T-cell (primary cell): ENCODE measurements around the gene ACOT12. TPM values are rescaled to one million over a fixed set of nuclear protein-coding genes. Genes with fewer than 3 reads are reported as not detected.
"Not testable (repeated sequence)": the region's sequence is repeated elsewhere in the genome, so short reads cannot be mapped to it uniquely, and the experiment has no call there.

ENCODE experiments used
- ATAC-seq, 4 experiments: fragments of 200-7000 bp in 3 of 4; fragments of 150-1000 bp in 1 of 4; cut with Tn5 transposase; replicated peaks in 1 of 4; 1 replicate in 3 of 4; 2 replicates in 1 of 4; pipeline ENCODE4 v1.10.0; 2021; ENCODE audit warnings: moderate library complexity in 3 of 4, mild to moderate bottlenecking in 2 of 4, moderate number of reproducible peaks in 1 of 4
- CTCF ChIA-PET, 2 donors: fragments of 300-600 bp; sonication (Branson Sonifier 250); formaldehyde crosslinking; loops; one replicate each; lab custom pipeline; 2022; ENCODE audit warnings: antibody characterized with exemption in 2 of 2; lab: Charles Lee
- POLR2A ChIA-PET, 2 donors: fragments of 300-600 bp; sonication (Branson Sonifier 250); formaldehyde crosslinking; loops; one replicate each; lab custom pipeline; 2022; ENCODE audit warnings: antibody characterized with exemption in 2 of 2; lab: Charles Lee
- DNase-seq, 35 experiments: peaks; one replicate each; pipeline versions ENCODE4 v3.0.0 to v3.0.0-alpha.2; 2013 to 2023
- H3K27ac ChIP-seq: one replicate; pipeline ENCODE4 v1.5.1; 2013; ENCODE audit warnings: low read length
- H3K27me3 ChIP-seq, 2 experiments: replicated peaks in 1 of 2; 1 replicate in 1 of 2; 2 replicates in 1 of 2; pipeline versions ENCODE4 v1.6.1 to v1.7.0; 2013; ENCODE audit warnings: low read length in 1 of 2, mixed read lengths in 1 of 2; ENCODE audit not compliant: control insufficient read depth in 2 of 2, insufficient read depth in 2 of 2; ENCODE audit errors: extremely low read depth in 1 of 2
- H3K36me3 ChIP-seq, 2 donors: 1 replicate in 1 of 2; 2 replicates in 1 of 2; pipeline versions ENCODE4 v1.6.1 to v1.7.0; 2013; ENCODE audit warnings: low read length in 1 of 2; ENCODE audit not compliant: control insufficient read depth in 2 of 2, insufficient read depth in 1 of 2; ENCODE audit errors: extremely low read depth in 1 of 2
- H3K4me1 ChIP-seq, 2 experiments: 1 replicate in 1 of 2; 2 replicates in 1 of 2; pipeline versions ENCODE4 v1.6.1 to v1.7.0; 2013; ENCODE audit warnings: low read length in 2 of 2, mixed read lengths in 1 of 2; ENCODE audit not compliant: insufficient read depth in 2 of 2, control insufficient read depth in 1 of 2; ENCODE audit errors: extremely low read depth in 1 of 2
- H3K4me3 ChIP-seq, 2 donors: 1 replicate in 1 of 2; 2 replicates in 1 of 2; pipeline versions ENCODE4 v1.5.1 to v1.7.0; 2013; ENCODE audit warnings: mild to moderate bottlenecking in 2 of 2, low read length in 1 of 2, moderate library complexity in 1 of 2; ENCODE audit not compliant: control insufficient read depth in 1 of 2; ENCODE audit errors: extremely low read depth in 1 of 2
- H3K9me3 ChIP-seq: 2 replicates; pipeline ENCODE4 v1.7.0; 2013
- H3K27ac Mint-ChIP-seq, 2 donors: one replicate each; pipeline ENCODE4 v1.8.0; 2020 to 2021; ENCODE audit warnings: mild to moderate bottlenecking in 2 of 2, mixed read lengths in 2 of 2
- H3K27me3 Mint-ChIP-seq, 2 donors: one replicate each; pipeline ENCODE4 v1.8.0; 2021 to 2022; ENCODE audit warnings: mixed read lengths in 2 of 2
- H3K36me3 Mint-ChIP-seq: one replicate; pipeline ENCODE4 v1.8.0; 2021; ENCODE audit warnings: mixed read lengths
- H3K4me1 Mint-ChIP-seq, 3 donors: one replicate each; pipeline ENCODE4 v1.8.0; 2020 to 2022; ENCODE audit warnings: mixed read lengths in 3 of 3, mild to moderate bottlenecking in 1 of 3
- H3K4me3 Mint-ChIP-seq, 3 donors: one replicate each; pipeline ENCODE4 v1.8.0; 2020 to 2022; ENCODE audit warnings: mild to moderate bottlenecking in 3 of 3, mixed read lengths in 3 of 3, moderate library complexity in 3 of 3
- H3K9me3 Mint-ChIP-seq, 3 donors: one replicate each; pipeline ENCODE4 v1.8.0; 2020 to 2022; ENCODE audit warnings: mixed read lengths in 3 of 3
- WGBS: methylation state at CpG from one replicate; pipeline ENCODE4 v1.1.5; 2013; ENCODE audit warnings: missing lambda C conversion rate; ENCODE audit not compliant: insufficient coverage; 5-methylcytosine and 5-hydroxymethylcytosine counted together
- total RNA-seq, 35 experiments: library from RNA in 6 of 35; stranded (reverse) in 6 of 35; fragments of 120-200 nt in 1 of 35; gene quantifications; one replicate each; pipeline versions ENCODE4 v1.2.1 to v1.2.4 and lab custom pipeline; 2013 to 2026

The ACOT12 gene
- total RNA-seq, 5 donors from 2014 or later (not counting 1 experiment from before 2014, with no cell fraction given) = 0.22 TPM; not detected in 4

- ChIA-PET POLR2A (interaction anchor here in 1 of 2 donors (0.5 to 1.0 kb wide), 2 partner anchors 9 to 998 kb away, joined by 4 to 5 read pairs; no protein-coding TSS in a partner anchor), CTCF (no interaction called here)
- H3K4me3 ChIP-seq = no peak overlapping the region
- no peaks in the 10 kb centered on the region for H3K27me3 ChIP-seq
- H3K27ac ChIP-seq = no peak overlapping the region
- Mint-ChIP-seq H3K4me3 (peak overlapping the region; percentile 5 to 49 (median 22)), H3K9me3 (no peaks in the 10 kb centered on the region), H3K36me3 (peaks cover 10% of the 10 kb centered on the region), H3K27ac (no peak overlapping the region), H3K27me3 (no peaks in the 10 kb centered on the region), H3K4me1 (peaks cover 47 to 50% (median 50%) of the 10 kb centered on the region in 3 donors)
- no CpG with 5 or more reads among the region's 1 CpG for WGBS
- H3K4me1 ChIP-seq = peaks cover 16 to 26% of the 10 kb centered on the region in 2 experiments
- peaks cover 0 to 2% of the 10 kb centered on the region in 2 donors for H3K36me3 ChIP-seq
- DNase-seq (no peak), ATAC-seq (no peak)
- no peaks in the 10 kb centered on the region for H3K9me3 ChIP-seq
Measured at GRCh38 chr5:81303563-81303962, 90.4 kb downstream of the ACOT12 start.

- Mint-ChIP-seq H3K27ac (no peak overlapping the region), H3K9me3 (no peaks in the 10 kb centered on the region), H3K36me3 (peaks cover 8% of the 10 kb centered on the region), H3K4me1 (peaks cover 50 to 55% (median 54%) of the 10 kb centered on the region in 3 donors), H3K27me3 (no peaks in the 10 kb centered on the region), H3K4me3 (peak overlapping the region; percentile 88 to 92 (median 91))
- Histone ChIP-seq H3K36me3 (no peaks in the 10 kb centered on the region), H3K27ac (no peak overlapping the region), H3K4me3 (no peak overlapping the region), H3K27me3 (no peaks in the 10 kb centered on the region), H3K4me1 (peaks cover 16 to 26% of the 10 kb centered on the region in 2 experiments), H3K9me3 (no peaks in the 10 kb centered on the region)
- ChIA-PET POLR2A (interaction anchor here in 1 of 2 donors (0.6 kb wide), 1 partner anchor 976 kb away, joined by 9 read pairs; no protein-coding TSS in a partner anchor), CTCF (interaction anchor here in 1 of 2 donors (0.7 to 1.2 kb wide), 2 partner anchors 8 to 9 kb away, joined by 4 read pairs; no protein-coding TSS in a partner anchor)
- ATAC-seq (no peak), DNase-seq (no peak)
- no CpG with 5 or more reads among the region's 5 CpGs for WGBS
Measured at GRCh38 chr5:81302596-81302995, 91.3 kb downstream of the ACOT12 start.

- peak; percentile 74 to 96 (median 92) for DNase-seq
- H3K4me3 Mint-ChIP-seq = peak within 1 kb of the TSS; percentile 88 to 92 (median 91)
- no peaks in the 10 kb centered on the region for H3K27me3 Mint-ChIP-seq
- ChIA-PET CTCF (interaction anchor here (0.5 to 1.3 kb wide), 5 partner anchors 8 to 864 kb away, joined by 3 to 6 read pairs (median 4); no protein-coding TSS in a partner anchor), POLR2A (interaction anchor here in 1 of 2 donors (0.5 to 0.6 kb wide), 3 partner anchors 450 to 1046 kb away, joined by 3 read pairs; partner anchors contain the start of gene SERINC5)
- peak within 1 kb of the TSS; percentile 74 to 99 for H3K4me3 ChIP-seq
- peak within 1 kb of the TSS; percentile 81 for H3K27ac ChIP-seq
- H3K4me1 ChIP-seq = peaks cover 16 to 26% of the 10 kb centered on the region in 2 experiments
- H3K27ac Mint-ChIP-seq = peak within 1 kb of the TSS; percentile 90 to 92
- peak; percentile 94 to 96 (median 95) for ATAC-seq
- peaks cover 8% of the 10 kb centered on the region for H3K36me3 Mint-ChIP-seq
- H3K4me1 Mint-ChIP-seq = peaks cover 51 to 61% (median 57%) of the 10 kb centered on the region in 3 donors
- no peaks in the 10 kb centered on the region for H3K27me3 ChIP-seq
- WGBS = under 1% methylated on average over 46 of the region's 54 CpGs
- H3K9me3 Mint-ChIP-seq = no peaks in the 10 kb centered on the region
- no peaks in the 10 kb centered on the region for H3K36me3 ChIP-seq
- H3K9me3 ChIP-seq = no peaks in the 10 kb centered on the region
Measured at GRCh38 chr5:81301271-81302015, 92.5 kb downstream of the ACOT12 start, which contains the start of gene ZCCHC9. ZCCHC9 (plus strand) TSS chr5:81301587; CDS start chr5:81304758, 3,171 bp downstream.

- ATAC-seq (peak in 1 of 4 experiments; percentile 12), DNase-seq (peak in 1 of 35 experiments; percentile 1)
- H3K9me3 ChIP-seq = no peaks in the 10 kb centered on the region
- peak overlapping the region; percentile 81 for H3K27ac ChIP-seq
- H3K27ac Mint-ChIP-seq = peak overlapping the region; percentile 90 to 92
- peaks cover 16 to 26% of the 10 kb centered on the region in 2 experiments for H3K4me1 ChIP-seq
- ChIA-PET POLR2A (no interaction called here), CTCF (interaction anchor here in 1 of 2 donors (1.3 kb wide), 1 partner anchor 865 kb away, joined by 4 read pairs; no protein-coding TSS in a partner anchor)
- H3K9me3 Mint-ChIP-seq = no peaks in the 10 kb centered on the region
- WGBS = 0% methylated on average over 2 of the region's 2 CpGs
- H3K4me3 ChIP-seq = peak overlapping the region; percentile 74 to 99
- peaks cover 8% of the 10 kb centered on the region for H3K36me3 Mint-ChIP-seq
- H3K4me3 Mint-ChIP-seq = peak overlapping the region; percentile 88 to 92 (median 91)
- H3K4me1 Mint-ChIP-seq = peaks cover 51 to 61% (median 57%) of the 10 kb centered on the region in 3 donors
- H3K27me3 Mint-ChIP-seq = no peaks in the 10 kb centered on the region
- H3K27me3 ChIP-seq = no peaks in the 10 kb centered on the region
- no peaks in the 10 kb centered on the region for H3K36me3 ChIP-seq
Measured at GRCh38 chr5:81300921-81301270, 93.0 kb downstream of the ACOT12 start.

GRCh38 chr5:81297531-81297930 is 96.4 kb downstream of the ACOT12 start:
- H3K4me1 Mint-ChIP-seq = peaks cover 44 to 50% (median 49%) of the 10 kb centered on the region in 3 donors
- POLR2A ChIA-PET = no interaction called here
- WGBS = no CpG with 5 or more reads among the region's 4 CpGs

GRCh38 chr5:81294021-81294420 is 99.9 kb downstream of the ACOT12 start:
- H3K4me1 ChIP-seq, POLR2A ChIA-PET, H3K4me3 Mint-ChIP-seq, ATAC-seq, H3K27ac ChIP-seq, H3K36me3 ChIP-seq, H3K27ac Mint-ChIP-seq, H3K9me3 ChIP-seq, H3K27me3 ChIP-seq, DNase-seq, H3K27me3 Mint-ChIP-seq, H3K4me3 ChIP-seq: not testable (repeated sequence)
- WGBS = no CpG with 5 or more reads among the region's 5 CpGs
- Mint-ChIP-seq H3K36me3 (peaks cover 45% of the 10 kb centered on the region), H3K9me3 (peaks cover 8 to 24% (median 12%) of the 10 kb centered on the region in 3 donors), H3K4me1 (peaks cover 51 to 57% (median 55%) of the 10 kb centered on the region in 3 donors)
- CTCF ChIA-PET = interaction anchor here in 1 of 2 donors (1.3 kb wide), 1 partner anchor 10 kb away, joined by 3 read pairs; no protein-coding TSS in a partner anchor

More at GRCh38 chr5:81297531-81297930, 96.4 kb downstream of the ACOT12 start:
- Mint-ChIP-seq H3K4me3 (no peak overlapping the region), H3K27me3 (no peaks in the 10 kb centered on the region), H3K27ac (no peak overlapping the region), H3K36me3 (peaks cover 18% of the 10 kb centered on the region), H3K9me3 (peaks cover 4 to 10% (median 8%) of the 10 kb centered on the region in 3 donors)
- Histone ChIP-seq H3K9me3 (peaks cover 2% of the 10 kb centered on the region), H3K4me3 (no peak overlapping the region), H3K36me3 (no peaks in the 10 kb centered on the region), H3K27ac (no peak overlapping the region), H3K4me1 (peaks cover 14 to 21% of the 10 kb centered on the region in 2 experiments), H3K27me3 (no peaks in the 10 kb centered on the region)
- CTCF ChIA-PET = interaction anchor here in 1 of 2 donors (1.0 kb wide), 1 partner anchor 929 kb away, joined by 3 read pairs; no protein-coding TSS in a partner anchor
- ATAC-seq (no peak), DNase-seq (no peak)
